ENCODE measurements around the gene TMEM198. TPM values are rescaled to one million over a fixed set of nuclear protein-coding genes. Genes with fewer than 3 reads are reported as not detected.

The TMEM198 gene
- total and polyA plus RNA-seq, 2 donors (not counting 3 experiments of a cell fraction or from before 2014, with no cell fraction given): not detected

GRCh38 chr2:219597552-219598307 is 53.9 kb downstream of the TMEM198 start, which contains the start of gene STK11IP:
STK11IP (plus strand) TSS chr2:219597857; CDS start chr2:219598120, 263 bp downstream.
- peak; percentile 97 for FAIRE-seq
- Histone ChIP-seq H4K20me1 (replicated peaks; ENCODE audit: control insufficient read depth, extremely low read depth, insufficient read depth, low read length) (no peaks in the 10 kb centered on the region), H3K9ac (replicated peaks; ENCODE audit: extremely low read depth, insufficient read depth, low read length) (peak within 1 kb of the TSS; percentile 90), H3K9me3 (replicated peaks; ENCODE audit: control insufficient read depth, insufficient read depth, low read length) (no peaks in the 10 kb centered on the region), H3K79me2 (ENCODE audit: control insufficient read depth, insufficient read depth, low read length) (no peaks in the 10 kb centered on the region), H3K27me3 (ENCODE audit: control insufficient read depth in 2 of 2, insufficient read depth in 2 of 2, low read length in 2 of 2) (no peaks in the 10 kb centered on the region), H3K27ac (ENCODE audit: insufficient read depth, low read depth, low read length) (peak within 1 kb of the TSS; percentile 86), H3K9me1 (replicated peaks; ENCODE audit: control insufficient read depth, extremely low read depth, insufficient read depth, low read length) (no peaks in the 10 kb centered on the region), H2AFZ (ENCODE audit: low read depth, low read length) (peak within 1 kb of the TSS; percentile 98), H3K4me1 (ENCODE audit: control insufficient read depth, extremely low read depth, insufficient read depth, low read length) (peaks cover 12% of the 10 kb centered on the region), H3K36me3 (ENCODE audit: control insufficient read depth in 2 of 2, extremely low read depth in 1 of 2, insufficient read depth in 2 of 2, low read length in 2 of 2) (peaks cover 0 to 15% of the 10 kb centered on the region in 2 experiments), H3K4me3 (replicated peaks in 1 of 3; ENCODE audit: insufficient read depth in 1 of 3, low read depth in 1 of 3, low read length in 3 of 3) (peak within 1 kb of the TSS; percentile 47 to 76 (median 67)), H3K4me2 (ENCODE audit: insufficient read depth, low read length) (peak within 1 kb of the TSS; percentile 81)
- DNase-seq (ENCODE audit: low read depth, low spot score): peak; percentile 95
- dilution Hi-C loops (cut with MboI; ENCODE audit: extremely low pct_ligation_motif_present, low sequenced_read_pairs) (no loop called here), intact Hi-C loops (cut with micrococcal nuclease) (loop anchor here (1.0 kb wide), 5 partner anchors 26 to 209 kb away; partner anchors contain the start of genes CHPF, GMPPA and OBSL1)
- ChIA-PET POLR2A (interaction anchor here (0.7 kb wide), 1 partner anchor 32 kb away, joined by 5 read pairs; no protein-coding TSS in a partner anchor), CTCF (interaction anchor here (0.7 to 3.6 kb wide), 8 partner anchors 27 to 102 kb away, joined by 3 to 23 read pairs (median 4); partner anchors contain the start of gene OBSL1)
- TSS peak; percentile 67 for BruUV-seq (replicated peaks)
- TF ChIP-seq, protein P1, sequence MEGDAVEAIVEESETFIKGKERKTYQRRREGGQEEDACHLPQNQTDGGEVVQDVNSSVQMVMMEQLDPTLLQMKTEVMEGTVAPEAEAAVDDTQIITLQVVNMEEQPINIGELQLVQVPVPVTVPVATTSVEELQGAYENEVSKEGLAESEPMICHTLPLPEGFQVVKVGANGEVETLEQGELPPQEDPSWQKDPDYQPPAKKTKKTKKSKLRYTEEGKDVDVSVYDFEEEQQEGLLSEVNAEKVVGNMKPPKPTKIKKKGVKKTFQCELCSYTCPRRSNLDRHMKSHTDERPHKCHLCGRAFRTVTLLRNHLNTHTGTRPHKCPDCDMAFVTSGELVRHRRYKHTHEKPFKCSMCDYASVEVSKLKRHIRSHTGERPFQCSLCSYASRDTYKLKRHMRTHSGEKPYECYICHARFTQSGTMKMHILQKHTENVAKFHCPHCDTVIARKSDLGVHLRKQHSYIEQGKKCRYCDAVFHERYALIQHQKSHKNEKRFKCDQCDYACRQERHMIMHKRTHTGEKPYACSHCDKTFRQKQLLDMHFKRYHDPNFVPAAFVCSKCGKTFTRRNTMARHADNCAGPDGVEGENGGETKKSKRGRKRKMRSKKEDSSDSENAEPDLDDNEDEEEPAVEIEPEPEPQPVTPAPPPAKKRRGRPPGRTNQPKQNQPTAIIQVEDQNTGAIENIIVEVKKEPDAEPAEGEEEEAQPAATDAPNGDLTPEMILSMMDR (IDR thresholded peaks at IDR 0.05; ENCODE audit: extremely low read depth in 1 of 2, insufficient read depth in 1 of 2, low read depth in 1 of 2, low read length in 2 of 2): no peak
- TF ChIP-seq POLR2A (IDR thresholded peaks at IDR 0.05; ENCODE audit: low read depth, low read length) (peak; percentile 97), EZH2 (IDR thresholded peaks at IDR 0.05; ENCODE audit: borderline replicate concordance, low read depth, low read length, severe bottlenecking) (no peak), MYC (IDR thresholded peaks at IDR 0.05; ENCODE audit: low read depth, low read length) (no peak), JUN (IDR thresholded peaks at IDR 0.05; ENCODE audit: borderline replicate concordance, insufficient read depth, insufficient read length, low read depth) (no peak), FOS (IDR thresholded peaks at IDR 0.05; ENCODE audit: borderline replicate concordance, insufficient read depth, low read length) (peak; percentile 35), MAX (IDR thresholded peaks at IDR 0.05; ENCODE audit: insufficient read depth, insufficient read length) (peak; percentile 26), POLR2AphosphoS5 (IDR thresholded peaks at IDR 0.05; ENCODE audit: insufficient read depth, low read depth, low read length) (peak; percentile 84), GATA2 (IDR thresholded peaks at IDR 0.05; ENCODE audit: insufficient read depth, insufficient read length, low read depth, low read length) (no peak)
